ENCODE measurements around the gene DBT. TPM values are rescaled to one million over a fixed set of nuclear protein-coding genes. Genes with fewer than 3 reads are reported as not detected.
"Not testable (repeated sequence)": the region's sequence is repeated elsewhere in the genome, so short reads cannot be mapped to it uniquely, and the experiment has no call there.

Gene DBT
- total RNA-seq, 2 experiments from 2014 or later, result 12.3 to 12.5 TPM

- H3K4me3 Mint-ChIP-seq, result peak overlapping the region; percentile 100
- no peak for DNase-seq
- no peaks in the 10 kb centered on the region for H3K27me3 Mint-ChIP-seq (ENCODE audit: low read depth)
- CTCF ChIA-PET, result interaction anchor here (0.6 to 2.0 kb wide), 7 partner anchors 9 to 1449 kb away, joined by 3 to 12 read pairs (median 3); no protein-coding TSS in a partner anchor
- no peak overlapping the region for H3K27ac Mint-ChIP-seq
- H3K9me3 Mint-ChIP-seq, result no peaks in the 10 kb centered on the region
- H3K4me1 Mint-ChIP-seq (ENCODE audit: low read depth), result peaks cover 41% of the 10 kb centered on the region
- peaks cover 38% of the 10 kb centered on the region for H3K36me3 Mint-ChIP-seq (ENCODE audit: low read depth)
- intact Hi-C loops (cut with micrococcal nuclease), result loop anchor here (2.0 to 10.0 kb wide), 5 partner anchors 130 to 628 kb away; partner anchors contain the start of genes EXTL2, GPR88 and SLC30A7
Observed at GRCh38 chr1:100267284-100267683, 17.6 kb upstream of the DBT start.

GRCh38 chr1:100266741-100267140 lies 17.1 kb upstream of the DBT start:
- Mint-ChIP-seq H3K4me3 (peak overlapping the region; percentile 100), H3K36me3 (ENCODE audit: low read depth) (peaks cover 37% of the 10 kb centered on the region), H3K27ac (peak overlapping the region; percentile 96), H3K9me3 (no peaks in the 10 kb centered on the region), H3K4me1 (ENCODE audit: low read depth) (peaks cover 38% of the 10 kb centered on the region), H3K27me3 (ENCODE audit: low read depth) (no peaks in the 10 kb centered on the region)
- DNase-seq, result no peak
- CTCF ChIA-PET, result interaction anchor here (0.6 to 2.0 kb wide), 8 partner anchors 9 to 1448 kb away, joined by 3 to 12 read pairs (median 4); partner anchors contain the start of gene CDC14A
- intact Hi-C loops (cut with micrococcal nuclease), result loop anchor here (1.0 to 10.0 kb wide), 11 partner anchors 17 to 628 kb away; partner anchors contain the start of genes DBT, EXTL2, GPR88 and SLC30A7

GRCh38 chr1:100265931-100266740 lies 16.5 kb upstream of the DBT start, which contains the start of gene RTCA:
RTCA (plus strand) TSS chr1:100266216; CDS start chr1:100266376, 160 bp downstream.
- peaks cover 35% of the 10 kb centered on the region for H3K4me1 Mint-ChIP-seq (ENCODE audit: low read depth)
- peak; percentile 96 for DNase-seq
- H3K27me3 Mint-ChIP-seq (ENCODE audit: low read depth), result no peaks in the 10 kb centered on the region
- H3K36me3 Mint-ChIP-seq (ENCODE audit: low read depth), result peaks cover 31% of the 10 kb centered on the region
- H3K4me3 Mint-ChIP-seq, result peak within 1 kb of the TSS; percentile 100
- intact Hi-C loops (cut with micrococcal nuclease), result loop anchor here (1.0 to 10.0 kb wide), 12 partner anchors 9 to 629 kb away; partner anchors contain the start of genes DBT, EXTL2, GPR88 and SLC30A7
- H3K9me3 Mint-ChIP-seq, result no peaks in the 10 kb centered on the region
- CTCF ChIA-PET, result interaction anchor here (0.6 to 2.2 kb wide), 9 partner anchors 10 to 751 kb away, joined by 3 to 12 read pairs (median 3); partner anchors contain the start of gene CDC14A
- H3K27ac Mint-ChIP-seq, result peak within 1 kb of the TSS; percentile 96

GRCh38 chr1:100265562-100265930 lies 15.9 kb upstream of the DBT start:
- Mint-ChIP-seq H3K4me1 (ENCODE audit: low read depth) (peaks cover 32% of the 10 kb centered on the region), H3K9me3 (no peaks in the 10 kb centered on the region), H3K27me3 (ENCODE audit: low read depth) (no peaks in the 10 kb centered on the region), H3K27ac (peak overlapping the region; percentile 96), H3K4me3 (peak overlapping the region; percentile 100), H3K36me3 (ENCODE audit: low read depth) (peaks cover 28% of the 10 kb centered on the region)
- intact Hi-C loops (cut with micrococcal nuclease), result loop anchor here (1.0 to 10.0 kb wide), 5 partner anchors 8 to 629 kb away; partner anchors contain the start of genes EXTL2, GPR88 and SLC30A7
- CTCF ChIA-PET, result interaction anchor here (0.6 to 2.2 kb wide), 6 partner anchors 12 to 752 kb away, joined by 3 to 12 read pairs (median 4); partner anchors contain the start of gene CDC14A
- DNase-seq, result no peak

GRCh38 chr1:100264081-100264480 lies 14.4 kb upstream of the DBT start:
- DNase-seq; H3K27ac Mint-ChIP-seq; H3K4me3 Mint-ChIP-seq; H3K9me3 Mint-ChIP-seq; H3K27me3 Mint-ChIP-seq (ENCODE audit: low read depth): not testable (repeated sequence)
- peaks cover 25% of the 10 kb centered on the region for H3K4me1 Mint-ChIP-seq (ENCODE audit: low read depth)
- intact Hi-C loops (cut with micrococcal nuclease), result loop anchor here (10.0 kb wide), 1 partner anchor 631 kb away; the partner anchor contains the start of genes EXTL2 and SLC30A7
- H3K36me3 Mint-ChIP-seq (ENCODE audit: low read depth), result peaks cover 19% of the 10 kb centered on the region
- CTCF ChIA-PET, result interaction anchor here (1.0 to 2.2 kb wide), 2 partner anchors 14 to 195 kb away, joined by 3 to 5 read pairs; partner anchors contain the start of gene DBT

- Mint-ChIP-seq H3K36me3 (ENCODE audit: low read depth) (peaks cover 13% of the 10 kb centered on the region), H3K27ac (no peak overlapping the region), H3K4me3 (no peak overlapping the region), H3K27me3 (ENCODE audit: low read depth) (no peaks in the 10 kb centered on the region), H3K9me3 (no peaks in the 10 kb centered on the region), H3K4me1 (ENCODE audit: low read depth) (peaks cover 4% of the 10 kb centered on the region)
- intact Hi-C loops (cut with micrococcal nuclease), result loop anchor here (10.0 kb wide), 1 partner anchor 633 kb away; the partner anchor contains the start of genes EXTL2 and SLC30A7
- no peak for DNase-seq
- CTCF ChIA-PET, result no interaction called here
Observed at GRCh38 chr1:100261686-100262085, 12.1 kb upstream of the DBT start.

- DNase-seq; H3K27me3 Mint-ChIP-seq (ENCODE audit: low read depth); CTCF ChIA-PET; H3K4me1 Mint-ChIP-seq (ENCODE audit: low read depth); H3K4me3 Mint-ChIP-seq; H3K27ac Mint-ChIP-seq; H3K36me3 Mint-ChIP-seq (ENCODE audit: low read depth); H3K9me3 Mint-ChIP-seq; intact Hi-C loops (cut with micrococcal nuclease): not testable (repeated sequence)
Observed at GRCh38 chr1:100258427-100258826, 8.8 kb upstream of the DBT start.

- H3K27me3 Mint-ChIP-seq (ENCODE audit: low read depth); H3K27ac Mint-ChIP-seq; H3K4me1 Mint-ChIP-seq (ENCODE audit: low read depth); H3K36me3 Mint-ChIP-seq (ENCODE audit: low read depth); DNase-seq; H3K9me3 Mint-ChIP-seq; H3K4me3 Mint-ChIP-seq; intact Hi-C loops (cut with micrococcal nuclease); CTCF ChIA-PET: not testable (repeated sequence)
Observed at GRCh38 chr1:100256273-100256672, 6.6 kb upstream of the DBT start.

GRCh38 chr1:100253552-100253951 lies 3.9 kb upstream of the DBT start:
- Mint-ChIP-seq H3K36me3 (ENCODE audit: low read depth) (no peaks in the 10 kb centered on the region), H3K4me3 (no peak overlapping the region), H3K27ac (no peak overlapping the region), H3K4me1 (ENCODE audit: low read depth) (peaks cover 5% of the 10 kb centered on the region), H3K9me3 (no peaks in the 10 kb centered on the region), H3K27me3 (ENCODE audit: low read depth) (no peaks in the 10 kb centered on the region)
- DNase-seq, result no peak
- CTCF ChIA-PET, result interaction anchor here (0.7 to 1.6 kb wide), 3 partner anchors 12 to 230 kb away, joined by 3 read pairs; no protein-coding TSS in a partner anchor
- intact Hi-C loops (cut with micrococcal nuclease), result no loop called here

GRCh38 chr1:100252901-100253300 lies 3.3 kb upstream of the DBT start:
- no peaks in the 10 kb centered on the region for H3K9me3 Mint-ChIP-seq
- no peaks in the 10 kb centered on the region for H3K27me3 Mint-ChIP-seq (ENCODE audit: low read depth)
- CTCF ChIA-PET, result interaction anchor here (1.0 to 1.6 kb wide), 2 partner anchors 13 to 206 kb away, joined by 3 read pairs; no protein-coding TSS in a partner anchor
- DNase-seq, result no peak
- intact Hi-C loops (cut with micrococcal nuclease), result no loop called here
- H3K4me1 Mint-ChIP-seq (ENCODE audit: low read depth), result peaks cover 5% of the 10 kb centered on the region
- no peak overlapping the region for H3K4me3 Mint-ChIP-seq
- H3K27ac Mint-ChIP-seq, result no peak overlapping the region
- no peaks in the 10 kb centered on the region for H3K36me3 Mint-ChIP-seq (ENCODE audit: low read depth)

GRCh38 chr1:100250807-100251206 lies 1.2 kb upstream of the DBT start:
- intact Hi-C loops (cut with micrococcal nuclease), result no loop called here
- Mint-ChIP-seq H3K27ac (no peak overlapping the region), H3K4me1 (ENCODE audit: low read depth) (peaks cover 15% of the 10 kb centered on the region), H3K36me3 (ENCODE audit: low read depth) (no peaks in the 10 kb centered on the region), H3K27me3 (ENCODE audit: low read depth) (no peaks in the 10 kb centered on the region), H3K9me3 (no peaks in the 10 kb centered on the region), H3K4me3 (no peak overlapping the region)
- CTCF ChIA-PET, result interaction anchor here (1.1 kb wide), 1 partner anchor 15 kb away, joined by 3 read pairs; the partner anchor contains the start of gene RTCA
- no peak for DNase-seq

GRCh38 chr1:100250264-100250663 lies 630 bp upstream of the DBT start:
- H3K4me1 Mint-ChIP-seq (ENCODE audit: low read depth), result peaks cover 16% of the 10 kb centered on the region
- no peak overlapping the region for H3K27ac Mint-ChIP-seq
- no peaks in the 10 kb centered on the region for H3K36me3 Mint-ChIP-seq (ENCODE audit: low read depth)
- no peaks in the 10 kb centered on the region for H3K27me3 Mint-ChIP-seq (ENCODE audit: low read depth)
- no peak overlapping the region for H3K4me3 Mint-ChIP-seq
- intact Hi-C loops (cut with micrococcal nuclease), result no loop called here
- no peaks in the 10 kb centered on the region for H3K9me3 Mint-ChIP-seq
- DNase-seq, result no peak
- CTCF ChIA-PET, result interaction anchor here (1.0 kb wide), 1 partner anchor 14 kb away, joined by 3 read pairs; no protein-coding TSS in a partner anchor
